ENCODE data around the gene CLINT1.

DNA sequence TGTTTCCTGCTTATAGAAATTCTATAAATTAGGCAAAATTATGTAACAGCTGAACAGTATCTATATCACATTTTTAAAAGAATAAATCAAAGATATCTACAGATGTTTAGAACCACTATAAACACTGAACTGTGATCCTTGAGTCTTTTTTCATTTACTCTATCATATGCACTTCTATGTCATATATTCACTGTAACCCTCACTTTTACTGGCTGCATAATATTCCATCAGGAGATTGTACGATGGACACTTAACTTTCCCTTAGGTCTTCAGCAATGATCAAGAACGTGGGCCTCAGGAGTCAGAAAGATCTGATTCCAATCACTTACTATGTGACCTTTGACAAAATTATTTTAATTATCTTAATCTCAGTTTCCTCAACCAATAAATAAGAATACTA is 41.0 kb downstream of the CLINT1 start:
- TF ChIP-seq, protein P1, sequence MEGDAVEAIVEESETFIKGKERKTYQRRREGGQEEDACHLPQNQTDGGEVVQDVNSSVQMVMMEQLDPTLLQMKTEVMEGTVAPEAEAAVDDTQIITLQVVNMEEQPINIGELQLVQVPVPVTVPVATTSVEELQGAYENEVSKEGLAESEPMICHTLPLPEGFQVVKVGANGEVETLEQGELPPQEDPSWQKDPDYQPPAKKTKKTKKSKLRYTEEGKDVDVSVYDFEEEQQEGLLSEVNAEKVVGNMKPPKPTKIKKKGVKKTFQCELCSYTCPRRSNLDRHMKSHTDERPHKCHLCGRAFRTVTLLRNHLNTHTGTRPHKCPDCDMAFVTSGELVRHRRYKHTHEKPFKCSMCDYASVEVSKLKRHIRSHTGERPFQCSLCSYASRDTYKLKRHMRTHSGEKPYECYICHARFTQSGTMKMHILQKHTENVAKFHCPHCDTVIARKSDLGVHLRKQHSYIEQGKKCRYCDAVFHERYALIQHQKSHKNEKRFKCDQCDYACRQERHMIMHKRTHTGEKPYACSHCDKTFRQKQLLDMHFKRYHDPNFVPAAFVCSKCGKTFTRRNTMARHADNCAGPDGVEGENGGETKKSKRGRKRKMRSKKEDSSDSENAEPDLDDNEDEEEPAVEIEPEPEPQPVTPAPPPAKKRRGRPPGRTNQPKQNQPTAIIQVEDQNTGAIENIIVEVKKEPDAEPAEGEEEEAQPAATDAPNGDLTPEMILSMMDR (IDR thresholded peaks at IDR 0.05) = no peak
- TF ChIP-seq POLR2AphosphoS5 (IDR thresholded peaks at IDR 0.05) (no peak), POLR2A (IDR thresholded peaks at IDR 0.05) (no peak)

Data from upper lobe of left lung (tissue), 4 donors.